ENCODE measurements around the gene IPPK. TPM values are rescaled to one million over a fixed set of nuclear protein-coding genes. Genes with fewer than 3 reads are reported as not detected.

Gene IPPK
- total RNA-seq, 1 donor from 2014 or later, result 39.5 TPM

DNA sequence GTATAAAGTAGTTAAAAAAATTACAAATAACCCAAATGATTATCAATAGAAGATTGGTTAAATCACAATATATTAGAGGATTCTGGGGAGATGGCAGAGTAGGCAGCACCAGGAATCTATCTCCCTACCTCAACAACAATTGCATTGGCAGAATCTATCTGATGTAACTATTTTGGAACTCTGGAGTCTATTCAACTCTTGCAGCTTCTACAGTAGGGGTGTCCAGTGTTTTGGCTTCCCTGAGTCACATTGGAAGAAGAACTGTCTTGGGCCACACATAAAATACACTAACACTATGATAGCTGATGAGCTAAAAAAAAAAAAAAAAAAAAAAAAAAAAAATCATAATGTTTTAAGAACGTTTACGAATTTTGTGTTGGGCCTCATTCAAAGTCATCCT is 104.9 kb downstream of the IPPK start:
- Histone ChIP-seq H3K36me3 (no peaks in the 10 kb centered on the region), H3K9me3 (no peaks in the 10 kb centered on the region), H3K27me3 (no peaks in the 10 kb centered on the region), H3K4me3 (no peak overlapping the region), H3K4me1 (peaks cover 24% of the 10 kb centered on the region), H3K27ac (no peak overlapping the region)
- intact Hi-C loops (cut with DNase I), result no loop called here
- DNase-seq (ENCODE audit: extremely low spot score in 2 of 2), result no peak
- no peak for TF ChIP-seq POLR2A (IDR thresholded peaks at IDR 0.05)
- TF ChIP-seq CTCF (IDR thresholded peaks at IDR 0.05), result no peak
- TF ChIP-seq POLR2AphosphoS5 (IDR thresholded peaks at IDR 0.05; ENCODE audit: insufficient read depth in 1 of 2, low read depth in 1 of 2), result no peak

GRCh38 chr9:92564504-92564903 is 105.4 kb downstream of the IPPK start:
- no peaks in the 10 kb centered on the region for H3K27me3 ChIP-seq
- H3K4me1 ChIP-seq, result peaks cover 24% of the 10 kb centered on the region
- no peaks in the 10 kb centered on the region for H3K36me3 ChIP-seq
- intact Hi-C loops (cut with DNase I), result no loop called here
- TF ChIP-seq POLR2A (IDR thresholded peaks at IDR 0.05), result no peak
- no peak for TF ChIP-seq CTCF (IDR thresholded peaks at IDR 0.05)
- no peak for TF ChIP-seq POLR2AphosphoS5 (IDR thresholded peaks at IDR 0.05; ENCODE audit: insufficient read depth in 1 of 2, low read depth in 1 of 2)
- H3K4me3 ChIP-seq, result no peak overlapping the region
- H3K9me3 ChIP-seq, result no peaks in the 10 kb centered on the region
- DNase-seq (ENCODE audit: extremely low spot score in 2 of 2), result no peak
- H3K27ac ChIP-seq, result no peak overlapping the region

Other genes starting within 250 kb of the IPPK start
- gene OMD, start 245.7 kb downstream of the IPPK start, total RNA-seq, result 10.3 TPM
- 2.9 TPM for gene ASPN, start 187.6 kb downstream of the IPPK start, total RNA-seq
- 10.8 TPM for gene ECM2, start 134.1 kb downstream of the IPPK start, total RNA-seq
- gene BICD2, start 94.7 kb upstream of the IPPK start, total RNA-seq, result 82.7 TPM
- 14.0 TPM for gene ZNF484, start 207.9 kb upstream of the IPPK start, total RNA-seq